GM18868 (cell line): Measurements from ENCODE around the gene INAFM2.

Experiments
- ATAC-seq: cut with Tn5 transposase; IDR thresholded peaks from one replicate; pipeline ENCODE4 v1.9.1; 2021; ENCODE audit warnings: mild to moderate bottlenecking, moderate library complexity; ENCODE audit not compliant: unreplicated experiment

The INAFM2 gene

GRCh38 chr15:40305281-40305680 lies 18.2 kb upstream of the INAFM2 start:
- no peak for ATAC-seq

- ATAC-seq: no peak
Measured at GRCh38 chr15:40306371-40306770, 17.1 kb upstream of the INAFM2 start.

GRCh38 chr15:40306908-40307307 lies 16.6 kb upstream of the INAFM2 start:
- ATAC-seq: no peak

GRCh38 chr15:40307421-40308211 lies 15.9 kb upstream of the INAFM2 start, which contains the start of gene PLCB2:
PLCB2 (minus strand) TSS chr15:40307935; CDS start chr15:40307672, 263 bp downstream.
- peak; percentile 68 for ATAC-seq

- no peak for ATAC-seq
Measured at GRCh38 chr15:40309344-40309862, 14.1 kb upstream of the INAFM2 start.

GRCh38 chr15:40310001-40310959 lies 13.2 kb upstream of the INAFM2 start:
- no peak for ATAC-seq

GRCh38 chr15:40310993-40311392 lies 12.5 kb upstream of the INAFM2 start:
- no peak for ATAC-seq

- ATAC-seq: no peak
Measured at GRCh38 chr15:40312370-40313158, 10.9 kb upstream of the INAFM2 start.

- no peak for ATAC-seq
Measured at GRCh38 chr15:40313531-40314398, 9.7 kb upstream of the INAFM2 start.

- ATAC-seq: no peak
Measured at GRCh38 chr15:40314723-40315276, 8.7 kb upstream of the INAFM2 start.

GRCh38 chr15:40316931-40317330 lies 6.6 kb upstream of the INAFM2 start:
- ATAC-seq: no peak

GRCh38 chr15:40317580-40317979 lies 5.9 kb upstream of the INAFM2 start:
- no peak for ATAC-seq

- no peak for ATAC-seq
Measured at GRCh38 chr15:40320409-40320808, 3.1 kb upstream of the INAFM2 start.

GRCh38 chr15:40320931-40321371 lies 2.5 kb upstream of the INAFM2 start:
- no peak for ATAC-seq

GRCh38 chr15:40322531-40323238 lies 807 bp upstream of the INAFM2 start:
- ATAC-seq: no peak

GRCh38 chr15:40323953-40324937 lies 753 bp downstream of the INAFM2 start:
- ATAC-seq: peak; percentile 2

GRCh38 chr15:40325188-40325587 lies 1.7 kb downstream of the INAFM2 start:
- ATAC-seq: no peak
